MG63 (cell line): ENCODE data around the gene TEAD2. TPM values are rescaled to one million over a fixed set of nuclear protein-coding genes. Genes with fewer than 3 reads are reported as not detected.
"Not testable (repeated sequence)": the region's sequence is repeated elsewhere in the genome, so short reads cannot be mapped to it uniquely, and the experiment has no call there.

ENCODE experiments used
- DNase-seq: peaks from one replicate; pipeline ENCODE4 v3.0.0-alpha.2; 2020
- H3K27me3 ChIP-seq: fragments of 250-450 bp; sonication (Bioruptor Pico); 2 replicates; pipeline ENCODE4 v1.5.1; 2020; ENCODE audit warnings: mild to moderate bottlenecking, moderate library complexity
- H3K36me3 ChIP-seq: fragments of 250-450 bp; sonication (Bioruptor Pico); 2 replicates; pipeline ENCODE4 v1.5.1; 2020; ENCODE audit warnings: mild to moderate bottlenecking, moderate library complexity
- H3K4me3 ChIP-seq: fragments of 250-450 bp; sonication (Bioruptor Pico); 2 replicates; pipeline ENCODE4 v1.5.1; 2020; ENCODE audit warnings: mild to moderate bottlenecking, moderate library complexity
- H3K9me3 ChIP-seq: fragments of 250-450 bp; sonication (Bioruptor Pico); 2 replicates; pipeline ENCODE4 v1.5.1; 2020; ENCODE audit warnings: mild to moderate bottlenecking, moderate library complexity
- total RNA-seq: library from RNA; depleted of rRNA; stranded (reverse); fragments of >200 nt; shearing (Covaris generic); gene quantifications from 2 replicates; pipeline ENCODE4 v1.2.3, GENCODE V29; 2014; ENCODE audit warnings: low replicate concordance

TEAD2 gene
- total RNA-seq, 1 experiment from 2014 or later = 14.6 TPM

GRCh38 chr19:49340069-49340864 is 21.9 kb downstream of the TEAD2 start:
- Histone ChIP-seq H3K4me3 (no peak overlapping the region), H3K27me3 (no peaks in the 10 kb centered on the region), H3K36me3 (0 out of 2 replicates have a peak, but pooled peaks cover 2% of the 10 kb centered on the region), H3K9me3 (no peaks in the 10 kb centered on the region)
- DNase-seq = peak; percentile 14

GRCh38 chr19:49339301-49340068 is 22.7 kb downstream of the TEAD2 start:
- H3K36me3 ChIP-seq = no peaks in the 10 kb centered on the region
- no peak overlapping the region for H3K4me3 ChIP-seq
- H3K9me3 ChIP-seq = no peaks in the 10 kb centered on the region
- H3K27me3 ChIP-seq = no peaks in the 10 kb centered on the region
- DNase-seq = peak; percentile 28

- peak; percentile 16 for DNase-seq
- no peaks in the 10 kb centered on the region for H3K9me3 ChIP-seq
- no peaks in the 10 kb centered on the region for H3K36me3 ChIP-seq
- no peak overlapping the region for H3K4me3 ChIP-seq
- no peaks in the 10 kb centered on the region for H3K27me3 ChIP-seq
These were observed 23.4 kb downstream of the TEAD2 start for GRCh38 chr19:49338691-49339300.

- no peak for DNase-seq
- H3K27me3 ChIP-seq = no peaks in the 10 kb centered on the region
These were observed 24.1 kb downstream of the TEAD2 start for GRCh38 chr19:49338023-49338677.

GRCh38 chr19:49337267-49338022 is 24.8 kb downstream of the TEAD2 start:
- Histone ChIP-seq H3K9me3 (no peaks in the 10 kb centered on the region), H3K4me3 (no peak overlapping the region), H3K36me3 (no peaks in the 10 kb centered on the region), H3K27me3 (no peaks in the 10 kb centered on the region)
- no peak for DNase-seq

More at GRCh38 chr19:49338023-49338677, 24.1 kb downstream of the TEAD2 start:
- no peaks in the 10 kb centered on the region for H3K36me3 ChIP-seq
- no peaks in the 10 kb centered on the region for H3K9me3 ChIP-seq
- H3K4me3 ChIP-seq = no peak overlapping the region

- Histone ChIP-seq H3K36me3 (no peaks in the 10 kb centered on the region), H3K9me3 (no peaks in the 10 kb centered on the region), H3K27me3 (no peaks in the 10 kb centered on the region), H3K4me3 (no peak overlapping the region)
- DNase-seq = no peak
These were observed 25.5 kb downstream of the TEAD2 start for GRCh38 chr19:49336482-49337266.

GRCh38 chr19:49335784-49336481 is 26.3 kb downstream of the TEAD2 start:
- DNase-seq = no peak
- H3K36me3 ChIP-seq = no peaks in the 10 kb centered on the region

GRCh38 chr19:49335071-49335783 is 27.0 kb downstream of the TEAD2 start, which contains the start of gene CD37:
Gene CD37, plus strand, starts transcription at chr19:49335406. Its CDS starts 135 bp downstream, at chr19:49335541.
- no peak for DNase-seq
- H3K36me3 ChIP-seq = no peaks in the 10 kb centered on the region
- H3K9me3 ChIP-seq = no peaks in the 10 kb centered on the region
- no peak within 1 kb of the TSS for H3K4me3 ChIP-seq
- no peaks in the 10 kb centered on the region for H3K27me3 ChIP-seq

More at GRCh38 chr19:49335784-49336481, 26.3 kb downstream of the TEAD2 start:
- Histone ChIP-seq H3K27me3 (no peaks in the 10 kb centered on the region), H3K4me3 (no peak overlapping the region), H3K9me3 (no peaks in the 10 kb centered on the region)

GRCh38 chr19:49333811-49334288 is 28.4 kb downstream of the TEAD2 start:
- Histone ChIP-seq H3K4me3 (no peak overlapping the region), H3K9me3 (no peaks in the 10 kb centered on the region), H3K27me3 (no peaks in the 10 kb centered on the region), H3K36me3 (no peaks in the 10 kb centered on the region)
- DNase-seq = no peak

GRCh38 chr19:49333418-49333805 is 28.8 kb downstream of the TEAD2 start:
- H3K4me3 ChIP-seq = no peak overlapping the region
- no peaks in the 10 kb centered on the region for H3K9me3 ChIP-seq
- no peaks in the 10 kb centered on the region for H3K27me3 ChIP-seq
- DNase-seq = no peak
- H3K36me3 ChIP-seq = no peaks in the 10 kb centered on the region

- not testable (repeated sequence) for H3K27me3 ChIP-seq, H3K4me3 ChIP-seq, H3K9me3 ChIP-seq, DNase-seq, H3K36me3 ChIP-seq
These were observed 29.4 kb downstream of the TEAD2 start for GRCh38 chr19:49332691-49333417.

- Histone ChIP-seq H3K27me3 (no peaks in the 10 kb centered on the region), H3K4me3 (no peak overlapping the region), H3K9me3 (no peaks in the 10 kb centered on the region), H3K36me3 (no peaks in the 10 kb centered on the region)
- peak; percentile 41 for DNase-seq
These were observed 30.6 kb downstream of the TEAD2 start for GRCh38 chr19:49331616-49332055.

- DNase-seq, H3K4me3 ChIP-seq, H3K27me3 ChIP-seq, H3K36me3 ChIP-seq, H3K9me3 ChIP-seq: not testable (repeated sequence)
These were observed 31.0 kb downstream of the TEAD2 start for GRCh38 chr19:49331187-49331586.

- DNase-seq = no peak
- no peaks in the 10 kb centered on the region for H3K9me3 ChIP-seq
- no peak overlapping the region for H3K4me3 ChIP-seq
- H3K36me3 ChIP-seq = no peaks in the 10 kb centered on the region
- H3K27me3 ChIP-seq = no peaks in the 10 kb centered on the region
These were observed 33.5 kb downstream of the TEAD2 start for GRCh38 chr19:49328741-49329140.
